Tibial nerve (tissue), 4 donors: Measurements from ENCODE around the gene MYO1D.

Experiments used
- EP300 ChIP-seq, 2 donors: sonication (generic); formaldehyde crosslinking; IDR thresholded peaks; one replicate each; pipeline ENCODE4 v1.6.1; 2017; ENCODE audit warnings: antibody characterized with exemption in 2 of 2, mild to moderate bottlenecking in 1 of 2
- POLR2A ChIP-seq, 2 donors: fragments of 450-650 bp; IDR thresholded peaks; one replicate each; pipeline ENCODE4 v1.6.1; 2017; ENCODE audit warnings: antibody characterized with exemption in 2 of 2, mild to moderate bottlenecking in 2 of 2, moderate library complexity in 2 of 2
- TF ChIP-seq, protein P1 (sequence below), 5 experiments: fragments of 200-600 bp in 3 of 5; fragments of 450-650 bp in 2 of 5; sonication (generic) in 3 of 5; IDR thresholded peaks; one replicate each; pipeline ENCODE4 v1.5.1; 2016 to 2019; ENCODE audit warnings: antibody characterized with exemption in 5 of 5, mild to moderate bottlenecking in 3 of 5, moderate library complexity in 2 of 5

GRCh38 chr17:32777436-32777835 lies 99.5 kb downstream of the MYO1D start:
- no peak for TF ChIP-seq POLR2A (IDR thresholded peaks at IDR 0.05)
- TF ChIP-seq, protein P1, sequence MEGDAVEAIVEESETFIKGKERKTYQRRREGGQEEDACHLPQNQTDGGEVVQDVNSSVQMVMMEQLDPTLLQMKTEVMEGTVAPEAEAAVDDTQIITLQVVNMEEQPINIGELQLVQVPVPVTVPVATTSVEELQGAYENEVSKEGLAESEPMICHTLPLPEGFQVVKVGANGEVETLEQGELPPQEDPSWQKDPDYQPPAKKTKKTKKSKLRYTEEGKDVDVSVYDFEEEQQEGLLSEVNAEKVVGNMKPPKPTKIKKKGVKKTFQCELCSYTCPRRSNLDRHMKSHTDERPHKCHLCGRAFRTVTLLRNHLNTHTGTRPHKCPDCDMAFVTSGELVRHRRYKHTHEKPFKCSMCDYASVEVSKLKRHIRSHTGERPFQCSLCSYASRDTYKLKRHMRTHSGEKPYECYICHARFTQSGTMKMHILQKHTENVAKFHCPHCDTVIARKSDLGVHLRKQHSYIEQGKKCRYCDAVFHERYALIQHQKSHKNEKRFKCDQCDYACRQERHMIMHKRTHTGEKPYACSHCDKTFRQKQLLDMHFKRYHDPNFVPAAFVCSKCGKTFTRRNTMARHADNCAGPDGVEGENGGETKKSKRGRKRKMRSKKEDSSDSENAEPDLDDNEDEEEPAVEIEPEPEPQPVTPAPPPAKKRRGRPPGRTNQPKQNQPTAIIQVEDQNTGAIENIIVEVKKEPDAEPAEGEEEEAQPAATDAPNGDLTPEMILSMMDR (IDR thresholded peaks at IDR 0.05) = no peak
- TF ChIP-seq EP300 (IDR thresholded peaks at IDR 0.05) = no peak
